ENCODE measurements around the gene GCNT1. TPM values are rescaled to one million over a fixed set of nuclear protein-coding genes. Genes with fewer than 3 reads are reported as not detected.

GCNT1 gene
- total and polyA plus RNA-seq, 2 donors from 2014 or later: 0.88 to 8.3 TPM

GRCh38 chr9:76419782-76420380 lies 39.1 kb upstream of the GCNT1 start:
- H3K9me3 ChIP-seq (ENCODE audit: control insufficient read depth in 2 of 3, insufficient read depth in 1 of 3, low read length in 3 of 3): no peaks in the 10 kb centered on the region
- H3K4me1 ChIP-seq (ENCODE audit: control insufficient read depth in 2 of 3, insufficient read depth in 2 of 3, low read depth in 1 of 3, low read length in 3 of 3): no peaks in the 10 kb centered on the region
- intact Hi-C loops (cut with DNase I): no loop called here
- FAIRE-seq (no peak), DNase-seq (no peak)
- no peak overlapping the region for H3K27ac ChIP-seq (ENCODE audit: low read depth in 2 of 2, low read length in 2 of 2)
- H3K36me3 ChIP-seq (ENCODE audit: control insufficient read depth in 2 of 3, insufficient read depth in 3 of 3, low read length in 3 of 3): no peaks in the 10 kb centered on the region
- no peaks in the 10 kb centered on the region for H3K27me3 ChIP-seq (ENCODE audit: control insufficient read depth, insufficient read depth, low read length)
- H3K9ac ChIP-seq (ENCODE audit: low read length in 3 of 3): no peak overlapping the region
- TF ChIP-seq CTCF (IDR thresholded peaks at IDR 0.05; ENCODE audit: borderline replicate concordance, extremely low read depth, insufficient read depth): peak; percentile 17
- H3K4me3 ChIP-seq (ENCODE audit: low read length in 3 of 3): no peak overlapping the region

- H3K27ac ChIP-seq (ENCODE audit: low read depth in 2 of 2, low read length in 2 of 2): no peak overlapping the region
- intact Hi-C loops (cut with DNase I): no loop called here
- FAIRE-seq (no peak), DNase-seq (no peak)
- no peaks in the 10 kb centered on the region for H3K4me1 ChIP-seq (ENCODE audit: control insufficient read depth in 2 of 3, insufficient read depth in 2 of 3, low read depth in 1 of 3, low read length in 3 of 3)
- H3K4me3 ChIP-seq (ENCODE audit: low read length in 3 of 3): no peak overlapping the region
- H3K27me3 ChIP-seq (ENCODE audit: control insufficient read depth, insufficient read depth, low read length): no peaks in the 10 kb centered on the region
- H3K9me3 ChIP-seq (ENCODE audit: control insufficient read depth in 2 of 3, insufficient read depth in 1 of 3, low read length in 3 of 3): no peaks in the 10 kb centered on the region
- TF ChIP-seq CTCF (IDR thresholded peaks at IDR 0.05; ENCODE audit: borderline replicate concordance, extremely low read depth, insufficient read depth): no peak
- H3K36me3 ChIP-seq (ENCODE audit: control insufficient read depth in 2 of 3, insufficient read depth in 3 of 3, low read length in 3 of 3): no peaks in the 10 kb centered on the region
- H3K9ac ChIP-seq (ENCODE audit: low read length in 3 of 3): no peak overlapping the region
Measured at GRCh38 chr9:76423216-76424177, 35.5 kb upstream of the GCNT1 start.

GRCh38 chr9:76424491-76424890 lies 34.5 kb upstream of the GCNT1 start:
- no peak overlapping the region for H3K27ac ChIP-seq (ENCODE audit: low read depth in 2 of 2, low read length in 2 of 2)
- H3K27me3 ChIP-seq (ENCODE audit: control insufficient read depth, insufficient read depth, low read length): no peaks in the 10 kb centered on the region
- no peaks in the 10 kb centered on the region for H3K36me3 ChIP-seq (ENCODE audit: control insufficient read depth in 2 of 3, insufficient read depth in 3 of 3, low read length in 3 of 3)
- H3K9ac ChIP-seq (ENCODE audit: low read length in 3 of 3): no peak overlapping the region
- intact Hi-C loops (cut with DNase I): no loop called here
- no peak for TF ChIP-seq CTCF (IDR thresholded peaks at IDR 0.05; ENCODE audit: borderline replicate concordance, extremely low read depth, insufficient read depth)
- no peaks in the 10 kb centered on the region for H3K4me1 ChIP-seq (ENCODE audit: control insufficient read depth in 2 of 3, insufficient read depth in 2 of 3, low read depth in 1 of 3, low read length in 3 of 3)
- FAIRE-seq: no peak
- no peak for DNase-seq
- H3K4me3 ChIP-seq (ENCODE audit: low read length in 3 of 3): no peak overlapping the region
- H3K9me3 ChIP-seq (ENCODE audit: control insufficient read depth in 2 of 3, insufficient read depth in 1 of 3, low read length in 3 of 3): no peaks in the 10 kb centered on the region

Measured in kidney (tissue), 14 donors.